ENCODE data around the gene CHRNE. TPM values are rescaled to one million over a fixed set of nuclear protein-coding genes. Genes with fewer than 3 reads are reported as not detected.

CHRNE gene
- polyA plus RNA-seq (2013, experiment 1 of 2), result 0.14 TPM
- 0.22 TPM for polyA plus RNA-seq (2013, experiment 2 of 2)

- no peak within 1 kb of the TSS for H4K8ac ChIP-seq (ENCODE audit: low read length)
- no peak within 1 kb of the TSS for H2BK15ac ChIP-seq (ENCODE audit: low read depth, poor library complexity, severe bottlenecking)
- no peak within 1 kb of the TSS for H3K9ac ChIP-seq (ENCODE audit: low read length)
- no peak within 1 kb of the TSS for H3K14ac ChIP-seq (ENCODE audit: low read length in 2 of 2)
- peaks cover 0 to 40% of the 10 kb centered on the region in 2 experiments for H3K36me3 ChIP-seq (ENCODE audit: control insufficient read depth in 1 of 2, insufficient read depth in 2 of 2, low read depth in 1 of 2, low read length in 2 of 2)
- no peaks in the 10 kb centered on the region for H3K79me1 ChIP-seq (replicated peaks; ENCODE audit: low read length, poor library complexity, severe bottlenecking)
- no peak within 1 kb of the TSS for H2BK12ac ChIP-seq (ENCODE audit: low read length in 2 of 2)
- no peak within 1 kb of the TSS for H2BK120ac ChIP-seq (ENCODE audit: low read depth, low read length)
- H3K4me3 ChIP-seq (ENCODE audit: insufficient read depth in 1 of 2, low read depth in 1 of 2, low read length in 2 of 2), result no peak within 1 kb of the TSS
- H3K4me1 ChIP-seq (ENCODE audit: control insufficient read depth, insufficient read depth, low read depth, low read length), result peaks cover 2% of the 10 kb centered on the region
- H3K27ac ChIP-seq (ENCODE audit: low read length, poor library complexity, severe bottlenecking), result no peak within 1 kb of the TSS
- no peak within 1 kb of the TSS for H2AK5ac ChIP-seq (ENCODE audit: low read length, severe bottlenecking)
- WGBS, result 48% methylated on average over 10 of the region's 10 CpGs
- no peak within 1 kb of the TSS for H4K91ac ChIP-seq (ENCODE audit: low read length)
- no peak within 1 kb of the TSS for H2BK5ac ChIP-seq (ENCODE audit: low read depth, low read length, poor library complexity, severe bottlenecking)
- peaks cover 3 to 42% of the 10 kb centered on the region in 2 experiments for H3K27me3 ChIP-seq (ENCODE audit: control insufficient read depth in 1 of 2, insufficient read depth in 1 of 2, low read length in 2 of 2)
- H3K18ac ChIP-seq (ENCODE audit: low read depth in 1 of 2, low read length in 2 of 2), result no peak within 1 kb of the TSS
- H2AFZ ChIP-seq (ENCODE audit: low read depth, low read length), result no peak within 1 kb of the TSS
- H3K4ac ChIP-seq (ENCODE audit: low read depth in 1 of 2, low read length in 2 of 2), result no peak within 1 kb of the TSS
- H3K9me3 ChIP-seq (ENCODE audit: control insufficient read depth, low read length), result no peaks in the 10 kb centered on the region
- no peak within 1 kb of the TSS for H3K23ac ChIP-seq (ENCODE audit: low read length in 2 of 2)
- peak; percentile 81 for DNase-seq
- no peak within 1 kb of the TSS for H3K4me2 ChIP-seq (ENCODE audit: low read length, poor library complexity, severe bottlenecking)
Observed at GRCh38 chr17:4903051-4903818, at the start of gene CHRNE. Gene CHRNE (minus strand): TSS chr17:4903098. CDS start chr17:4903063, 35 bp downstream.

GRCh38 chr17:4951486-4951885 is 48.6 kb upstream of the CHRNE start:
- 83% methylated on average over 3 of the region's 3 CpGs for WGBS
- Histone ChIP-seq H3K79me1 (replicated peaks; ENCODE audit: low read length, poor library complexity, severe bottlenecking) (peaks cover 9% of the 10 kb centered on the region), H3K4ac (ENCODE audit: low read depth in 1 of 2, low read length in 2 of 2) (peak overlapping the region in 1 of 2 experiments; percentile 90), H3K36me3 (ENCODE audit: control insufficient read depth in 1 of 2, insufficient read depth in 2 of 2, low read depth in 1 of 2, low read length in 2 of 2) (peaks cover 4 to 11% of the 10 kb centered on the region in 2 experiments), H3K9me3 (ENCODE audit: control insufficient read depth, low read length) (no peaks in the 10 kb centered on the region), H4K91ac (ENCODE audit: low read length) (peak overlapping the region; percentile 4), H3K4me3 (ENCODE audit: insufficient read depth in 1 of 2, low read depth in 1 of 2, low read length in 2 of 2) (no peak overlapping the region), H2BK15ac (ENCODE audit: low read depth, poor library complexity, severe bottlenecking) (no peak overlapping the region), H3K4me2 (ENCODE audit: low read length, poor library complexity, severe bottlenecking) (no peak overlapping the region), H3K9ac (ENCODE audit: low read length) (no peak overlapping the region), H2AK5ac (ENCODE audit: low read length, severe bottlenecking) (peak overlapping the region; percentile 96), H3K14ac (ENCODE audit: low read length in 2 of 2) (no peak overlapping the region), H2BK12ac (ENCODE audit: low read length in 2 of 2) (peak overlapping the region in 1 of 2 experiments; percentile 40), H3K18ac (ENCODE audit: low read depth in 1 of 2, low read length in 2 of 2) (no peak overlapping the region), H3K27ac (ENCODE audit: low read length, poor library complexity, severe bottlenecking) (no peak overlapping the region), H4K8ac (ENCODE audit: low read length) (no peak overlapping the region), H3K4me1 (ENCODE audit: control insufficient read depth, insufficient read depth, low read depth, low read length) (peaks cover 35% of the 10 kb centered on the region), H2BK5ac (ENCODE audit: low read depth, low read length, poor library complexity, severe bottlenecking) (no peak overlapping the region), H3K23ac (ENCODE audit: low read length in 2 of 2) (no peak overlapping the region), H3K27me3 (ENCODE audit: control insufficient read depth in 1 of 2, insufficient read depth in 1 of 2, low read length in 2 of 2) (no peaks in the 10 kb centered on the region), H2AFZ (ENCODE audit: low read depth, low read length) (no peak overlapping the region), H2BK120ac (ENCODE audit: low read depth, low read length) (no peak overlapping the region)
- no peak for DNase-seq

GRCh38 chr17:4950746-4951204 is 47.9 kb upstream of the CHRNE start, which contains the start of gene ENO3:
Gene ENO3 (plus strand): TSS chr17:4951119. CDS start chr17:4951830, 711 bp downstream.
- H4K8ac ChIP-seq (ENCODE audit: low read length), result peak within 1 kb of the TSS; percentile 87
- H3K4me1 ChIP-seq (ENCODE audit: control insufficient read depth, insufficient read depth, low read depth, low read length), result peaks cover 37% of the 10 kb centered on the region
- H3K23ac ChIP-seq (ENCODE audit: low read length in 2 of 2), result peak within 1 kb of the TSS in 1 of 2 experiments; percentile 95
- peak within 1 kb of the TSS; percentile 88 for H3K9ac ChIP-seq (ENCODE audit: low read length)
- peak within 1 kb of the TSS; percentile 96 for H2BK15ac ChIP-seq (ENCODE audit: low read depth, poor library complexity, severe bottlenecking)
- H2BK120ac ChIP-seq (ENCODE audit: low read depth, low read length), result peak within 1 kb of the TSS; percentile 89
- H3K36me3 ChIP-seq (ENCODE audit: control insufficient read depth in 1 of 2, insufficient read depth in 2 of 2, low read depth in 1 of 2, low read length in 2 of 2), result peaks cover 12 to 13% of the 10 kb centered on the region in 2 experiments
- peak within 1 kb of the TSS; percentile 39 to 74 for H3K4me3 ChIP-seq (ENCODE audit: insufficient read depth in 1 of 2, low read depth in 1 of 2, low read length in 2 of 2)
- peak within 1 kb of the TSS; percentile 68 for H2AFZ ChIP-seq (ENCODE audit: low read depth, low read length)
- H3K4me2 ChIP-seq (ENCODE audit: low read length, poor library complexity, severe bottlenecking), result peak within 1 kb of the TSS; percentile 54
- H3K27ac ChIP-seq (ENCODE audit: low read length, poor library complexity, severe bottlenecking), result peak within 1 kb of the TSS; percentile 97
- H2BK5ac ChIP-seq (ENCODE audit: low read depth, low read length, poor library complexity, severe bottlenecking), result peak within 1 kb of the TSS; percentile 99
- 38% methylated on average over 7 of the region's 7 CpGs for WGBS
- H2BK12ac ChIP-seq (ENCODE audit: low read length in 2 of 2), result peak within 1 kb of the TSS; percentile 40 to 85
- peak within 1 kb of the TSS; percentile 8 to 69 for H3K14ac ChIP-seq (ENCODE audit: low read length in 2 of 2)
- H3K27me3 ChIP-seq (ENCODE audit: control insufficient read depth in 1 of 2, insufficient read depth in 1 of 2, low read length in 2 of 2), result no peaks in the 10 kb centered on the region
- DNase-seq, result no peak
- H3K4ac ChIP-seq (ENCODE audit: low read depth in 1 of 2, low read length in 2 of 2), result peak within 1 kb of the TSS; percentile 83 to 97
- peak within 1 kb of the TSS; percentile 95 to 97 for H3K18ac ChIP-seq (ENCODE audit: low read depth in 1 of 2, low read length in 2 of 2)
- H2AK5ac ChIP-seq (ENCODE audit: low read length, severe bottlenecking), result peak within 1 kb of the TSS; percentile 96
- H3K79me1 ChIP-seq (replicated peaks; ENCODE audit: low read length, poor library complexity, severe bottlenecking), result peaks cover 9% of the 10 kb centered on the region
- peak within 1 kb of the TSS; percentile 95 for H4K91ac ChIP-seq (ENCODE audit: low read length)
- no peaks in the 10 kb centered on the region for H3K9me3 ChIP-seq (ENCODE audit: control insufficient read depth, low read length)
